ENCODE results near the gene PTPRN2. TPM values are rescaled to one million over a fixed set of nuclear protein-coding genes. Genes with fewer than 3 reads are reported as not detected.

Gene PTPRN2
- total and polyA plus RNA-seq, 2 of the 8 experiments (the other 6 are each of a cell fraction or from before 2014, with no cell fraction given), result 2.6 to 4.5 TPM

DNA sequence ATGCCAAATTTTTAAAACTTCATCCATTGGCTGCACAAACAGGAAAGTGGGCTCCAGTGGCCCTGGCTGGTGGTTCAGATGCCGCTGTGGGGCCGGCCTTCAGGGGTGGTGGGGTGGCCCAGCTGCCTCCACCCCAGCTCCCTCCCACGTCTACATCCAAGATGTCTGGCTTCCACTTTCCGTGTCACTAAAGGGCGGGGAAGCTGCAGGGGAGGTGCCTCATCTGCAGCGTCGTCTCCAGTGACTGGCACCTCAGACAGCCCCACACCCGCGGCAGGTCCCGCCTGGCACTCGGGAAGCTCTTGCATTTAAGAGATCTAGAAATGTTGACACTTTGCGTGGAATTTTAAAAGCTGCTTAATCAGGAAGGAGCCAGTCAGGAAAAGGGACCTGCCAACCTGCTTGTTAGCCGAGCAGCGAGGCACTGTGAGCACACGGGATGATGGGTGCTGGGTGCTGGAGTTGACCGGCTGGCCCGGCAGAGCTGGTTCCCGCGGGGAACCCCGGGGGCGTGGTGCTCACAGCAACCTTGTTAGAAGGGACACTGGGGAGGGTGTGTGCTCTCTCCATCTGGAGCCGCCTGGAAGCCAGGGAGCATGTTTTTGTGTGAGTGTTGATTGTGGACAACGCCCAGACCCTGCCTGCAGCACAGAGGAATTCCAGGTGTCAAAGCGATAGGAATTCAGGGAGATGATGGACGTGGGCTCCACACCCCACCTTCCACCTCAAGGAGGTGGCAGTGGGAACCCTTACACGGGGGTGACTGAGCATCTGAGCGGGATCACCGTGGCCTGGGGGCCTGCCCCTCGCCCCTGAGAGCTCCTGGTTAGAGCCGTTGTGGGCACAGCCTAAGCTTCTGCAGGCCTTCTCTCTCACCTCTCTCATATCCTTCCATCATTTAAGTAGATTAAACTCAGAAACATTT lies 320.5 kb downstream of the PTPRN2 start:
- no peak for FAIRE-seq
- no peak for TF ChIP-seq NRF1 (IDR thresholded peaks at IDR 0.05; ENCODE audit: low read depth, low read length)
- TF ChIP-seq EGR1 (IDR thresholded peaks at IDR 0.05; ENCODE audit: borderline replicate concordance, low read depth, low read length), result no peak
- TF ChIP-seq PHF8 (conservative IDR thresholded peaks at IDR 0.05; ENCODE audit: low read depth, low read length), result no peak
- TF ChIP-seq CTBP2 (IDR thresholded peaks at IDR 0.05; ENCODE audit: borderline replicate concordance, insufficient read depth, insufficient read length, low read length), result no peak
- TF ChIP-seq HDAC6 (IDR thresholded peaks at IDR 0.05; ENCODE audit: low read depth, low read length), result no peak
- TF ChIP-seq, protein P1, sequence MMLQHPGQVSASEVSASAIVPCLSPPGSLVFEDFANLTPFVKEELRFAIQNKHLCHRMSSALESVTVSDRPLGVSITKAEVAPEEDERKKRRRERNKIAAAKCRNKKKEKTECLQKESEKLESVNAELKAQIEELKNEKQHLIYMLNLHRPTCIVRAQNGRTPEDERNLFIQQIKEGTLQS (IDR thresholded peaks at IDR 0.05; ENCODE audit: insufficient read depth, low read depth, low read length), result no peak
- TF ChIP-seq KDM1A (IDR thresholded peaks at IDR 0.05; ENCODE audit: borderline replicate concordance, low read length), result no peak
- TF ChIP-seq SIN3A (conservative IDR thresholded peaks at IDR 0.05 in 1 of 2, IDR thresholded peaks at IDR 0.05 in 1 of 2; ENCODE audit: low read depth in 1 of 2, low read length in 2 of 2), result no peak
- no peak for TF ChIP-seq RXRA (IDR thresholded peaks at IDR 0.05; ENCODE audit: insufficient read depth, low read depth, low read length)
- no peak for TF ChIP-seq CBX8 (IDR thresholded peaks at IDR 0.05; ENCODE audit: borderline replicate concordance, low read depth, low read length)
- no peak for TF ChIP-seq SP1 (IDR thresholded peaks at IDR 0.05; ENCODE audit: low read depth, low read length)

More for the DNA sequence above, 320.5 kb downstream of the PTPRN2 start:
- peaks cover 0 to 11% of the 10 kb centered on the region in 2 experiments for H4K20me1 ChIP-seq (replicated peaks in 1 of 2; ENCODE audit: control insufficient read depth in 1 of 2, insufficient read depth in 2 of 2, low read length in 2 of 2)
- H2BK12ac ChIP-seq (ENCODE audit: low read depth, low read length), result no peak overlapping the region
- 87% methylated on average over 30 of the region's 30 CpGs; no CpG with 5 or more reads in 1 of the 2 experiments for WGBS, 2 experiments (ENCODE audit: extremely low coverage in 1 of 2, insufficient coverage in 1 of 2, insufficient read length in 1 of 2, insufficient replicate concordance in 2 of 2, low coverage in 1 of 2, low lambda C conversion rate in 2 of 2, missing lambda C conversion rate in 1 of 2)
- H3K4me1 ChIP-seq (replicated peaks in 1 of 4; ENCODE audit: control insufficient read depth in 3 of 4, insufficient read depth in 4 of 4, low read length in 3 of 4), result no peaks in the 10 kb centered on the region
- no peak overlapping the region for H4K5ac ChIP-seq (ENCODE audit: insufficient read length, low read depth, low read length)
- no peak overlapping the region for H3K56ac ChIP-seq (replicated peaks; ENCODE audit: insufficient read length, low read depth, low read length)
- H2BK5ac ChIP-seq (ENCODE audit: low read depth, low read length), result no peak overlapping the region
- H3K4me2 ChIP-seq (ENCODE audit: insufficient read depth in 1 of 2, low read depth in 2 of 2, low read length in 2 of 2), result no peak overlapping the region
- H3K36me3 ChIP-seq (ENCODE audit: control insufficient read depth in 2 of 4, insufficient read depth in 4 of 4, low read length in 3 of 4), result peaks cover 0 to 8% (median 0%) of the 10 kb centered on the region in 4 experiments; a peak in 1 of 8 replicates
- H2BK120ac ChIP-seq (replicated peaks; ENCODE audit: low read depth, low read length), result no peak overlapping the region
- no peak overlapping the region for H2BK20ac ChIP-seq (ENCODE audit: low read length)
- no peak overlapping the region for H4K91ac ChIP-seq (replicated peaks; ENCODE audit: insufficient read length, low read length)
- no peak overlapping the region for H3K4me3 ChIP-seq (ENCODE audit: extremely low read depth in 1 of 4, insufficient read depth in 2 of 4, low read depth in 3 of 4, low read length in 4 of 4)
- ChIA-PET CTCF (ENCODE audit: partially characterized antibody) (interaction anchor here (0.8 kb wide), 1 partner anchor 993 kb away, joined by 3 read pairs; no protein-coding TSS in a partner anchor), POLR2A (ENCODE audit: partially characterized antibody) (no interaction called here)
- H3K14ac ChIP-seq (ENCODE audit: insufficient read length), result no peak overlapping the region
- H3K27me3 ChIP-seq (replicated peaks in 1 of 4; ENCODE audit: control insufficient read depth in 3 of 4, extremely low read depth in 1 of 4, insufficient read depth in 3 of 4, low read length in 3 of 4), result no peaks in the 10 kb centered on the region
- H3K79me1 ChIP-seq (ENCODE audit: low read depth, low read length), result peaks cover 3% of the 10 kb centered on the region
- H3K23me2 ChIP-seq (ENCODE audit: low read depth, low read length), result peaks cover 12% of the 10 kb centered on the region
- no peak overlapping the region for H3K23ac ChIP-seq (ENCODE audit: insufficient read length)
- peaks cover 19 to 65% of the 10 kb centered on the region in 2 experiments for H3K9me3 ChIP-seq (ENCODE audit: insufficient read depth in 2 of 2, low read depth in 1 of 2, low read length in 1 of 2)
- no peak overlapping the region for H2BK15ac ChIP-seq (ENCODE audit: low read length)
- DNase-seq (ENCODE audit: low read depth in 1 of 2, low spot score in 2 of 2), result no peak
- no peak overlapping the region for H3K9ac ChIP-seq (replicated peaks in 1 of 4; ENCODE audit: extremely low read depth in 1 of 4, low read depth in 3 of 4, low read length in 3 of 4)
- no peak overlapping the region; the same call in 1 of the 2 replicates for H4K8ac ChIP-seq (ENCODE audit: extremely low read depth, insufficient read depth, low read length)
- no peak overlapping the region for H2AK5ac ChIP-seq (ENCODE audit: low read depth, low read length)
- H3K18ac ChIP-seq (ENCODE audit: extremely low read depth, low read length), result no peak overlapping the region
- H3K27ac ChIP-seq (ENCODE audit: low read depth, low read length), result no peak overlapping the region
- H2AFZ ChIP-seq (ENCODE audit: low read length), result no peak overlapping the region
- H3K4ac ChIP-seq (replicated peaks; ENCODE audit: insufficient read length, low read depth, low read length), result no peak overlapping the region
- peaks cover 0 to 9% of the 10 kb centered on the region in 2 experiments; a peak in 2 of 4 replicates for H3K79me2 ChIP-seq (ENCODE audit: control insufficient read depth in 1 of 2, insufficient read depth in 2 of 2, low read length in 2 of 2)

All from H1 (cell line).